IPS-18c (cell line): ENCODE results near the gene FBXL4.

Experiments used
- H3K4me3 ChIP-seq: 2 replicates; pipeline ENCODE4 v1.7.0; 2013; ENCODE audit warnings: low read depth, mild to moderate bottlenecking, low read length, moderate library complexity; ENCODE audit not compliant: insufficient read depth
- H3K9me3 ChIP-seq: one replicate; pipeline ENCODE4 v1.6.1; 2013; ENCODE audit warnings: mild to moderate bottlenecking, low read length, moderate library complexity; ENCODE audit not compliant: control insufficient read depth, insufficient read depth

The FBXL4 gene

GRCh38 chr6:98824162-98824901 lies 123.4 kb downstream of the FBXL4 start:
- Histone ChIP-seq H3K9me3 (no peaks in the 10 kb centered on the region), H3K4me3 (peak overlapping the region; percentile 71)

DNA sequence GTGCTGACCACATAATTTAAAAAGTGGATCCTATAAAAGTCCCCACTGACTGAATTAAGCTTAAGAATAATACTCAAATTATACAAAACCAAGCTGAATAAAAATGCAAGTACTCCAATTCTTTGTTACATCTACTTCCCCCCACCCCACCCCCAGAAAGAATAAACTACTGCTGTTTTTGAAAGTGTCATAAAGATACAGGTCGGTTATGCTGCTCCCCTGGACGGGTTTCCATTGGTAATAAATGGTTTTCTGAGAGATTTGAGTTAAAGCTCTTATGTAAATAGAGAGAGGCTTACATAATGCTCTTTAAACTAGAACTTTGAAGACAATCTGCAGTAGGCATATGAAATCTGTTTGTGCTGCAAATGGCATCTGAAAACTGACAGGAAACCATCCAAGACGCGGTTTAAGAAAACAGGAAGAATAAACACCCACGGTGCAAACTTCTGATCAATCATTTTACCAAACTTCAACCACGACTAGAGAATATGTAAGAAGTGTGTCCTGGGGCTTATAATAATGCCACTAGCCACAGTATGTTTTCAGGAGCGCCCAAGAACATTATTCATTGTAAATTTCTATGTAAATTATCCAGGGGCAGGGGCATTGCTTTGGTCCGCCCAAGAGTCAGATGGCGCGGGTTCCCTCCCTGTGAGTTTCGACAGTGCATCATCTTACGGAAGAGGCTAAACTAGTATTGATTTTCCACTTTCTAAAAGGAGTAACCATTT lies 124.2 kb downstream of the FBXL4 start:
- Histone ChIP-seq H3K9me3 (no peaks in the 10 kb centered on the region), H3K4me3 (peak overlapping the region; percentile 71)

DNA sequence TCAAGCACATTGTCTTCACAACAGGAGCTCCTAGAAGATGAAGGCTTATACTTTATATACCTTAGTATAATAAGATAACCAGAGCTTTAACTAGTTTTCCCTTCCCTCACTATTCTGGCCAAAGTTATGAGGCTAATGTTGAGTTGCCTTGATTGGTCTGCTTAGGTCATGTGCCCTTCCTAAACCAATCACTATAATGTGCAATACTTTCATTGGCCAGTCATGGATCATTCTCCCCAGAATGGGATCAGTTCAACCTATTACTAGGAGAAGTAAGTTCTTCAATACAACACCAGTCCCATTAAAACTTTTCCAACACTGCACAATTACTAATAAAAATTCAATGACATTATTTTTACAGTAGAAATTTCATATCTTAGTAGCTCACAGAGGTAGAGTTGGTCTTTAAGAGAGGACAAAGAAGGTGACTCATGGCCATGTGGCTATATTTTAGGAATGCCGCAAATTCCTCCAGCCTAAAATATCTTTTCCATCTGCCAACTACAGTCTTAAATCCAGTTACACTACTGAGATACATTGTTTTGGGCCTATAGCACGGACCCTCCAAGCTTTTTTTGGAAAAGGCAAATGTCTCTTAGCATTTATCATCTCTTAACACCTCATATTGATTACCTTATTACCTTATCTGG lies 125.9 kb downstream of the FBXL4 start:
- Histone ChIP-seq H3K9me3 (no peaks in the 10 kb centered on the region), H3K4me3 (no peak overlapping the region)
